ENCODE measurements around the gene CHMP3. TPM values are rescaled to one million over a fixed set of nuclear protein-coding genes. Genes with fewer than 3 reads are reported as not detected.
"Not testable (repeated sequence)": the region's sequence is repeated elsewhere in the genome, so short reads cannot be mapped to it uniquely, and the experiment has no call there.

Gene CHMP3
- total RNA-seq, 1 experiment from 2014 or later, result 43.0 TPM

- in situ Hi-C loops (cut with HindIII; ENCODE audit: low pct_unique_long_range_greater_than_20kb, low sequenced_read_pairs), result no loop called here
Observed at GRCh38 chr2:86520153-86520552, 43.1 kb downstream of the CHMP3 start.

GRCh38 chr2:86519349-86519748 is 43.9 kb downstream of the CHMP3 start:
- DNase-seq (ENCODE audit: low read depth), result no peak
- in situ Hi-C loops (cut with HindIII; ENCODE audit: low pct_unique_long_range_greater_than_20kb, low sequenced_read_pairs), result no loop called here

More at GRCh38 chr2:86520153-86520552, 43.1 kb downstream of the CHMP3 start:
- peak; percentile 12 for DNase-seq (ENCODE audit: low read depth)

- in situ Hi-C loops (cut with HindIII; ENCODE audit: low pct_unique_long_range_greater_than_20kb, low sequenced_read_pairs), result no loop called here
- no peak for DNase-seq (ENCODE audit: low read depth)
Observed at GRCh38 chr2:86518481-86518880, 44.8 kb downstream of the CHMP3 start.

- in situ Hi-C loops (cut with HindIII; ENCODE audit: low pct_unique_long_range_greater_than_20kb, low sequenced_read_pairs), result no loop called here
- no peak for DNase-seq (ENCODE audit: low read depth)
Observed at GRCh38 chr2:86513948-86514660, 49.1 kb downstream of the CHMP3 start.

GRCh38 chr2:86512892-86513291 is 50.4 kb downstream of the CHMP3 start:
- no peak for DNase-seq (ENCODE audit: low read depth)
- in situ Hi-C loops (cut with HindIII; ENCODE audit: low pct_unique_long_range_greater_than_20kb, low sequenced_read_pairs), result no loop called here

DNA sequence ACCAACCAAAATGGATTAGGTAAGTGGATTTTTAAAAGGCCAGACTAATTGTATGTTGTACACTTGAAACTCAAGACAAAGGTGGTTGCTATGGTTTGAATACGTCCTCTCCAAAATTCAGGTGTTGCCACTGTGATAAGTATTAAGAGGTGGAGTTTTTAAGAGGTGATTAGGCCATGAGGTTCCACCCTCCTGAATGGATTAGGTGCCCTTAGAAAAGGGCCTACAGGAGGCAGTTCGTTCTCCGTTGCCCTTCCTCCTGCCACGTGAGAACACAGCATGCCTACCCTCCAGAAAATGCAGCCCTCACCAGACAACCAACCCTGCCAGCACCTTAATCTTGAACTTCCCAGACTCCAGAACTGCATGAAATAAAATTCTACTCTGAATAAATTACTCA is 51.2 kb downstream of the CHMP3 start:
- no peak for DNase-seq (ENCODE audit: low read depth)

DNA sequence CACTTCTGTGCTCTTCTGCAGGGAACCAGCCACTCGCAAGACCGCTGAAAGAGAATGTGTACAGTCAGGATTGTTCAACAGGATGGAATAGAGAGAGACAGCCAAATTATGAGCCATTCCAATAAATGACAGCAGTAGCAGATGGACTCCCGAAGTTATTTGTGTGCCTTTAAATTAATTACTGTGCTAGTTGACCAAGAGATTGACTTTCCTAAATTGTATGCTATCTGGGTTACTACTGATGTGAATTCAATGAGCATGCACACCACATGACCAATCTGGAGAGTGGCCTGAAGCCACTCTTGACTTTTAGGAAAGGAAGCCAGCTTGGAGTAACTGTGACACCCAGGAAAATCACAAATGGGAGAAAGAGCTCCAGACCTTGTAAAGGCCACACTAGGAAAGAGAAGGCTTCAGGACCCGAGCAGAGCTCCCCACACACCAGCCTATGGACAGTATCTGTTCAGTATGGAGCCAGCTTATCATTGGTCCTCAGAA is 52.8 kb downstream of the CHMP3 start:
- in situ Hi-C loops (cut with HindIII; ENCODE audit: low pct_unique_long_range_greater_than_20kb, low sequenced_read_pairs), result no loop called here
- no peak for DNase-seq (ENCODE audit: low read depth)

More for the DNA sequence above, 51.2 kb downstream of the CHMP3 start:
- in situ Hi-C loops (cut with HindIII; ENCODE audit: low pct_unique_long_range_greater_than_20kb, low sequenced_read_pairs), result no loop called here

- in situ Hi-C loops (cut with HindIII; ENCODE audit: low pct_unique_long_range_greater_than_20kb, low sequenced_read_pairs), result no loop called here
- DNase-seq (ENCODE audit: low read depth), result no peak
Observed at GRCh38 chr2:86507600-86507999, 55.6 kb downstream of the CHMP3 start.

DNA sequence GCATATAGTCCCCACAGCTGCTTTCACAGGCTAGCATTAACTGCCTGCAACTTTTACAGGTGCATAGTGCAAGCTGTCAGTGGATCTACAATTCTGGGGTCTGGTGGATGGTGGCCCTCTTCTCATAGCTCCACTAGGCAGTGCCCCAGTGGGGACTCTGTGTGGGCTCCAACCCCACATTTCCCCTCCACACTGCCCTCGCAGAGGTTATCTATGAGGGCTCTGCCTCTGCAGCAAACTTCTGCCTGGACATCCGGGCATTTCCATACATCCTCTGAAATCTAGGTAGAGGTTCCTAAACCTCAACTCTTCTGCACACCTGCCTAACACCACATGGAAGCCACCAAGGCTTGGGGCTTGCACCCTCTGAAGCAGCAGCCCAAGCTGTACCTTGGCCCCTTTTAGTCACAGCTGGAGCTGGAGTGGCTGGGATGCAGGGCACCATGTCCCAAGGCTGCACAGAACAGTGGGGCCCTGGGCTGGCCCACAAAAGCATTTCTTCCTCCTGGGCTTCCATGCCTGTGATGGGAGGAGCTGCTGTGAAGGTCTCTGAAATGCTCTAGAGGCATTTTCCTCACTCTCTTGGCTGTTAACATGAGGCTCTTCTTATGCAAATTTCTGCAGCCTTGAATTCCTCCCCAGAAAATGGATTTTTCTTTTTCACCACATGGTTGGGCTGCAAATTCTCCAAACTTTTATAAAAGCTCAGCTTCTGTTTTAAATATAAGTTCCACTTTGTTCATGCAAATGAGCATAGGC is 62.7 kb downstream of the CHMP3 start:
- in situ Hi-C loops (cut with HindIII; ENCODE audit: low pct_unique_long_range_greater_than_20kb, low sequenced_read_pairs), result no loop called here
- no peak for DNase-seq (ENCODE audit: low read depth)

GRCh38 chr2:86499326-86499725 is 63.9 kb downstream of the CHMP3 start:
- peak; percentile 19 for DNase-seq (ENCODE audit: low read depth)
- in situ Hi-C loops (cut with HindIII; ENCODE audit: low pct_unique_long_range_greater_than_20kb, low sequenced_read_pairs), result loop anchor here (10.0 kb wide), 1 partner anchor 115 kb away; no protein-coding TSS in a partner anchor

GRCh38 chr2:86498468-86499260 is 64.6 kb downstream of the CHMP3 start:
- in situ Hi-C loops (cut with HindIII; ENCODE audit: low pct_unique_long_range_greater_than_20kb, low sequenced_read_pairs), result loop anchor here (10.0 kb wide), 1 partner anchor 116 kb away; no protein-coding TSS in a partner anchor
- DNase-seq (ENCODE audit: low read depth), result peak; percentile 12

GRCh38 chr2:86496391-86496790 is 66.9 kb downstream of the CHMP3 start:
- in situ Hi-C loops (cut with HindIII; ENCODE audit: low pct_unique_long_range_greater_than_20kb, low sequenced_read_pairs), result loop anchor here (10.0 kb wide), 1 partner anchor 118 kb away; no protein-coding TSS in a partner anchor
- DNase-seq (ENCODE audit: low read depth), result not testable (repeated sequence)

- DNase-seq (ENCODE audit: low read depth), result no peak
- in situ Hi-C loops (cut with HindIII; ENCODE audit: low pct_unique_long_range_greater_than_20kb, low sequenced_read_pairs), result loop anchor here (10.0 kb wide), 1 partner anchor 123 kb away; no protein-coding TSS in a partner anchor
Observed at GRCh38 chr2:86492048-86492453, 71.2 kb downstream of the CHMP3 start.

DNA sequence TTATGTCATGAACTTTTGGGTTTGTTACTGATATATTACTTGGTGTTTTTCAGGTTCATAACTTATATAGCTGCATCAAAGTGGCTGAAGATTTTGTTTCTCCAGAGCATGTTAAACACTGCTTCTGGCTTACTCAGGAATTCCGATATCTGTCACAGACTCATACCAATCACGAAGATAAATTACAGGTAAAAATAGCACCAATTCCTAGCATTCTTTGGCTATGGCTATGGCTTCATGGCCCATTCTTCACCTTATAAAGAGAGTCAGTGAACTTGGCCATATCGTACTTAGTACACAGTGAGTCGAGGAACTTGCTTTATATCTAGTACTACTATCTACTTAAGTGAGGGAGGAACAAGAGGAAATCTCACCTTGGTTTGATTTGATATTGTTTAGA is 72.2 kb downstream of the CHMP3 start:
- DNase-seq (ENCODE audit: low read depth), result no peak
- in situ Hi-C loops (cut with HindIII; ENCODE audit: low pct_unique_long_range_greater_than_20kb, low sequenced_read_pairs), result loop anchor here (10.0 kb wide), 1 partner anchor 124 kb away; no protein-coding TSS in a partner anchor

- DNase-seq (ENCODE audit: low read depth), result no peak
- in situ Hi-C loops (cut with HindIII; ENCODE audit: low pct_unique_long_range_greater_than_20kb, low sequenced_read_pairs), result loop anchor here (10.0 kb wide), 1 partner anchor 125 kb away; no protein-coding TSS in a partner anchor
Observed at GRCh38 chr2:86490245-86490644, 73.0 kb downstream of the CHMP3 start.

- in situ Hi-C loops (cut with HindIII; ENCODE audit: low pct_unique_long_range_greater_than_20kb, low sequenced_read_pairs), result no loop called here
- DNase-seq (ENCODE audit: low read depth), result no peak
Observed at GRCh38 chr2:86489542-86489941, 73.7 kb downstream of the CHMP3 start.

GRCh38 chr2:86488561-86489250 is 74.5 kb downstream of the CHMP3 start:
- DNase-seq (ENCODE audit: low read depth), result no peak
- in situ Hi-C loops (cut with HindIII; ENCODE audit: low pct_unique_long_range_greater_than_20kb, low sequenced_read_pairs), result no loop called here

DNA sequence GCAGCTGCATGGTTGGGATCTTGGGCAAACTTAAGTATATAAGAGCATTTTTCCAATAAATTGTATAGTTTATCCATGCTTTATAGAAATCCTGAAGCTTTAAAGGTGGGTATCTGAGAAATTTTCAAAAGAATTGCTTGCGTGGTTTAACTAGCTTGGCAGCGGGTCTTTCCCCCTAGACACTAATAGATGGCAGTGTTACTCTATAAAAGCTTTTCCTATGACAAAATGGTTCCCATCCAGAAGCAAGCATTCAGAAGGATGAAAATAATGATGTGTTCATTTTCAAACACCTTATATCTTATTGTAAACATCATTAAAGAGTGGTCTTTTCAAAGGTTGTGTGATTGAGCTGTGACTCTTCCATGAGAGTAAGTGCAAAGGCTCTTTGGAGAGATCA is 76.2 kb downstream of the CHMP3 start:
- DNase-seq (ENCODE audit: low read depth), result no peak

More for the DNA sequence above, 76.2 kb downstream of the CHMP3 start:
- in situ Hi-C loops (cut with HindIII; ENCODE audit: low pct_unique_long_range_greater_than_20kb, low sequenced_read_pairs), result no loop called here

Data from Caki2 (cell line).